Endothelial cell of umbilical vein (primary cell): ENCODE measurements around the gene ITSN1. TPM values are rescaled to one million over a fixed set of nuclear protein-coding genes. Genes with fewer than 3 reads are reported as not detected.

ENCODE experiments used
- BruUV-seq: library from RNA; stranded (reverse); fragments of 400-500 nt; replicated peaks from 2 replicates; lab custom pipeline; 2021; lab: Mats Ljungman, UMichigan
- CTCF ChIA-PET: fragments of 300-600, 350-600 bp; sonication (Branson Sonifier 250); formaldehyde crosslinking; loops from one replicate; lab custom pipeline; 2021; ENCODE audit warnings: antibody characterized with exemption, inconsistent platforms; lab: Charles Lee
- POLR2A ChIA-PET: fragments of 300-600, 350-600 bp; sonication (Branson Sonifier 250); formaldehyde crosslinking; loops from one replicate; lab custom pipeline; 2021; ENCODE audit warnings: antibody characterized with exemption, inconsistent platforms; lab: Charles Lee
- DNase-seq: peaks from one replicate; pipeline ENCODE4 v3.0.0-alpha.2; 2011; ENCODE audit warnings: low read depth, low spot score
- FAIRE-seq: peaks from 2 replicates; lab custom pipeline; 2011; peaks lifted over from hg19 to GRCh38; lab: Jason Lieb, UNC
- H2AFZ ChIP-seq: 2 replicates; pipeline ENCODE4 v1.6.0; 2012; ENCODE audit warnings: low read depth, low read length, control low read depth, inconsistent platforms
- H3K27ac ChIP-seq: 2 replicates; pipeline ENCODE4 v1.5.1; 2011; ENCODE audit warnings: low read depth, mild to moderate bottlenecking, control low read depth, low read length, moderate library complexity; ENCODE audit not compliant: insufficient read depth
- H3K27me3 ChIP-seq, 2 experiments: 2 replicates each; pipeline versions ENCODE4 v1.6.0 to v1.6.1; 2011; ENCODE audit warnings: low read length in 2 of 2, mixed read lengths in 1 of 2; ENCODE audit not compliant: control insufficient read depth in 2 of 2, insufficient read depth in 2 of 2
- H3K36me3 ChIP-seq, 2 experiments: 2 replicates in 1 of 2; 3 replicates in 1 of 2; pipeline ENCODE4 v1.5.1; 2011; ENCODE audit warnings: low read length in 2 of 2, mild to moderate bottlenecking in 1 of 2, moderate library complexity in 1 of 2; ENCODE audit not compliant: control insufficient read depth in 2 of 2, insufficient read depth in 2 of 2; ENCODE audit errors: extremely low read depth in 1 of 2
- H3K4me1 ChIP-seq: 3 replicates; pipeline ENCODE4 v1.5.1; 2011; ENCODE audit warnings: mild to moderate bottlenecking, low read length; ENCODE audit not compliant: control insufficient read depth, insufficient read depth; ENCODE audit errors: extremely low read depth
- H3K4me2 ChIP-seq: 2 replicates; pipeline ENCODE4 v1.6.1; 2011; ENCODE audit warnings: low read length, control low read depth, mixed read lengths; ENCODE audit not compliant: insufficient read depth
- H3K4me3 ChIP-seq, 3 experiments: fragments of 200-600 bp in 1 of 3; sonication (generic), shearing (Covaris generic) in 1 of 3; replicated peaks in 1 of 3; 2 replicates each; pipeline ENCODE4 v1.5.1; 2011 to 2016; ENCODE audit warnings: control low read depth in 3 of 3, low read length in 3 of 3, mild to moderate bottlenecking in 2 of 3, inconsistent platforms in 1 of 3, low read depth in 1 of 3, moderate library complexity in 1 of 3; ENCODE audit not compliant: insufficient read depth in 1 of 3
- H3K79me2 ChIP-seq: 2 replicates; pipeline ENCODE4 v1.6.0; 2012; ENCODE audit warnings: low read length, inconsistent platforms; ENCODE audit not compliant: control insufficient read depth, insufficient read depth
- H3K9ac ChIP-seq: replicated peaks from 2 replicates; pipeline ENCODE3; 2011; ENCODE audit warnings: low read length, control low read depth; ENCODE audit not compliant: insufficient read depth; ENCODE audit errors: extremely low read depth
- H3K9me1 ChIP-seq: replicated peaks from 3 replicates; pipeline ENCODE4 v1.6.0; 2011; ENCODE audit warnings: mild to moderate bottlenecking, low read length; ENCODE audit not compliant: control insufficient read depth, insufficient read depth; ENCODE audit errors: extremely low read depth
- H3K9me3 ChIP-seq: replicated peaks from 2 replicates; pipeline ENCODE4 v1.5.1; 2012; ENCODE audit warnings: low read length, inconsistent platforms; ENCODE audit not compliant: control insufficient read depth, insufficient read depth
- H4K20me1 ChIP-seq: replicated peaks from 2 replicates; pipeline ENCODE3; 2011; ENCODE audit warnings: mild to moderate bottlenecking, low read length; ENCODE audit not compliant: control insufficient read depth, insufficient read depth; ENCODE audit errors: extremely low read depth
- EZH2 ChIP-seq: IDR thresholded peaks from 2 replicates; pipeline ENCODE4 v1.6.1; 2012; ENCODE audit warnings: borderline replicate concordance, low read depth, mild to moderate bottlenecking, moderate library complexity, low read length, inconsistent platforms; ENCODE audit not compliant: severe bottlenecking
- GATA2 ChIP-seq: IDR thresholded peaks from 2 replicates; pipeline ENCODE4 v1.7.0; 2011; ENCODE audit warnings: low read depth, mild to moderate bottlenecking, moderate library complexity, mixed read lengths, low read length; ENCODE audit not compliant: insufficient read length, insufficient read depth
- dilution Hi-C: fragments of 300-500 bp; cut with MboI; formaldehyde crosslinking; loops from one replicate; pipeline ENCODE4 v1.15.0; 2019; ENCODE audit warnings: low sequenced_read_pairs; ENCODE audit not compliant: extremely low pct_ligation_motif_present
- intact Hi-C: fragments of 100-400 bp; cut with micrococcal nuclease; formaldehyde crosslinking; loops from one replicate; pipeline ENCODE4 v1.10.0; 2022
- polyA plus RNA-seq, 4 experiments: library from polyadenylated mRNA; depleted of rRNA in 3 of 4; stranded (reverse) in 3 of 4; unstranded in 1 of 4; fragments of >200 nt; gene quantifications; 2 replicates each; pipeline versions ENCODE4 v1.2.1 to v1.2.3, GENCODE V29; 2011 to 2012; ENCODE audit warnings: missing spikeins in 1 of 4
- total RNA-seq: library from RNA; stranded (reverse); gene quantifications from 2 replicates; pipeline ENCODE4 v1.2.3, GENCODE V29; 2021
- TF ChIP-seq, protein P1 (sequence below), 2 donors: IDR thresholded peaks; 1 replicate in 1 of 2; 2 replicates in 1 of 2; pipeline ENCODE4 v1.5.1; 2011; ENCODE audit warnings: low read length in 2 of 2, mild to moderate bottlenecking in 2 of 2, moderate library complexity in 2 of 2, control low read depth in 1 of 2, inconsistent platforms in 1 of 2, low read depth in 1 of 2; ENCODE audit not compliant: insufficient read depth in 1 of 2; ENCODE audit errors: extremely low read depth in 1 of 2

Gene ITSN1
- total and polyA plus RNA-seq, 2 donors (not counting 3 experiments of a cell fraction or from before 2014, with no cell fraction given): 72.2 to 86.8 TPM

DNA sequence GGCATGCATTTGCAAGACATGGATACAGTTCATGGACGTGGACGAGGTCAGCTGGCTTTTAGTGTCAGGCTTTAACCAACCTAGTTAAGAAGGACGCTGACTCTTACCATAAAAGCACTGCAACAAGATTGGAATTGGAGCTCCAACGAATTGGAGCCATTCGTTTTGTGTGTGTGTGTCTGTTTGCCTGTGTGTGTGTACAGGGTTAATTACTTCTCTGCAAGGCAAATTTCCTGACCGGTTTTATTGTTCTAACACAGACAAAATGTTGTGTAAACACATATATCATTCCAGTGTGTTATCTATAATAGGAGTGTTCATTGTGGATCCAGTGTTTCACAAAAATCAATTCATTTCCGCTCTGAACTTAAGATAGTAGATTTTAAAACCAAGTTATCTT is 7.9 kb downstream of the ITSN1 start:
- peak overlapping the region; percentile 3 for H3K4me2 ChIP-seq
- H3K4me1 ChIP-seq: peaks cover 23% of the 10 kb centered on the region
- dilution Hi-C loops: no loop called here
- no peak overlapping the region for H3K9ac ChIP-seq
- H3K79me2 ChIP-seq: peaks cover 93% of the 10 kb centered on the region
- H2AFZ ChIP-seq: no peak overlapping the region
- no peaks in the 10 kb centered on the region for H3K9me3 ChIP-seq
- no peaks in the 10 kb centered on the region for H3K36me3 ChIP-seq
- H4K20me1 ChIP-seq: no peaks in the 10 kb centered on the region
- no peaks in the 10 kb centered on the region for H3K27me3 ChIP-seq
- no peak for FAIRE-seq
- H3K27ac ChIP-seq: no peak overlapping the region
- no peak for TF ChIP-seq EZH2
- intact Hi-C loops: no loop called here
- DNase-seq: no peak
- no peak overlapping the region for H3K4me3 ChIP-seq
- POLR2A ChIA-PET: no interaction called here
- no peaks in the 10 kb centered on the region for H3K9me1 ChIP-seq
- BruUV-seq: no TSS peak
- CTCF ChIA-PET: interaction anchor here (0.8 to 1.5 kb wide), 2 partner anchors 25 to 65 kb away, joined by 3 to 4 read pairs; no protein-coding TSS in a partner anchor

DNA sequence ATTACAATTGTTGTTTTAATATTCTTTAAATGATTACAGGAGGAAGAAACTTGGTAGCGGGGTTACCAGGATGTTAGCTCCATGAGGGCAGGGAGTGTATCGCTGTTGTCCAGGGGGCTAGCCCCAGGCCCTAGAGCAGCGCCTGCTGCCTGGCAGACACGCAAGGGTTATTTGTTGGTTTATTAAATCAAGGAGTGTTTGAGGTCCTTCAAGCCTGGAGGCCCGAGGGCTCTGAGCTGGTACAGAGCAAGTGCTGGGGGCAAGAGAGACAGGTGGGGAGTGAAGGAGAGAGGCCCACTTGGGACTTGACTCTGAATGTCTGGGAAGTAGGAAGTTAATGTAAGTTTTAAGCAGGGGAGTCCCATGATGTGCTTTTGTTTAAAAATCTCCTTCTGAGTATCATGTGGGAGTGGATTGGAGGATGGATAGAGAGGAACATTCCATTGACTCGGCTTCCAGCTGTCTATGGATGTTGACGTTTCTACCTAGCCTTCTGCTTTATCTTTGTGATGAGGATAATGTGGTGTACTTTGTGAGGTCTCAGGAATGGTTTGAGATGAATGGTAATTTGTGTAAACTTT is 8.7 kb downstream of the ITSN1 start:
- ChIA-PET POLR2A (no interaction called here), CTCF (interaction anchor here (0.8 to 1.0 kb wide), 2 partner anchors 24 to 244 kb away, joined by 3 read pairs; no protein-coding TSS in a partner anchor)
- FAIRE-seq: no peak
- intact Hi-C loops: no loop called here
- Histone ChIP-seq H3K4me2 (no peak overlapping the region), H4K20me1 (no peaks in the 10 kb centered on the region), H3K9me1 (no peaks in the 10 kb centered on the region), H3K79me2 (peaks cover 85% of the 10 kb centered on the region), H3K27ac (no peak overlapping the region), H3K9ac (no peak overlapping the region), H2AFZ (no peak overlapping the region), H3K9me3 (no peaks in the 10 kb centered on the region), H3K36me3 (no peaks in the 10 kb centered on the region), H3K4me1 (peaks cover 31% of the 10 kb centered on the region), H3K27me3 (no peaks in the 10 kb centered on the region), H3K4me3 (no peak overlapping the region)
- BruUV-seq: no TSS peak
- TF ChIP-seq, protein P1, sequence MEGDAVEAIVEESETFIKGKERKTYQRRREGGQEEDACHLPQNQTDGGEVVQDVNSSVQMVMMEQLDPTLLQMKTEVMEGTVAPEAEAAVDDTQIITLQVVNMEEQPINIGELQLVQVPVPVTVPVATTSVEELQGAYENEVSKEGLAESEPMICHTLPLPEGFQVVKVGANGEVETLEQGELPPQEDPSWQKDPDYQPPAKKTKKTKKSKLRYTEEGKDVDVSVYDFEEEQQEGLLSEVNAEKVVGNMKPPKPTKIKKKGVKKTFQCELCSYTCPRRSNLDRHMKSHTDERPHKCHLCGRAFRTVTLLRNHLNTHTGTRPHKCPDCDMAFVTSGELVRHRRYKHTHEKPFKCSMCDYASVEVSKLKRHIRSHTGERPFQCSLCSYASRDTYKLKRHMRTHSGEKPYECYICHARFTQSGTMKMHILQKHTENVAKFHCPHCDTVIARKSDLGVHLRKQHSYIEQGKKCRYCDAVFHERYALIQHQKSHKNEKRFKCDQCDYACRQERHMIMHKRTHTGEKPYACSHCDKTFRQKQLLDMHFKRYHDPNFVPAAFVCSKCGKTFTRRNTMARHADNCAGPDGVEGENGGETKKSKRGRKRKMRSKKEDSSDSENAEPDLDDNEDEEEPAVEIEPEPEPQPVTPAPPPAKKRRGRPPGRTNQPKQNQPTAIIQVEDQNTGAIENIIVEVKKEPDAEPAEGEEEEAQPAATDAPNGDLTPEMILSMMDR (IDR thresholded peaks at IDR 0.05; ENCODE audit: extremely low read depth in 1 of 2, insufficient read depth in 1 of 2, low read depth in 1 of 2, low read length in 2 of 2): no peak
- no peak for TF ChIP-seq GATA2
- no peak for DNase-seq
- dilution Hi-C loops: no loop called here
